ENCODE measurements around the gene PRSS35.
"Not testable (repeated sequence)": the region's sequence is repeated elsewhere in the genome, so short reads cannot be mapped to it uniquely, and the experiment has no call there.

The PRSS35 gene

DNA sequence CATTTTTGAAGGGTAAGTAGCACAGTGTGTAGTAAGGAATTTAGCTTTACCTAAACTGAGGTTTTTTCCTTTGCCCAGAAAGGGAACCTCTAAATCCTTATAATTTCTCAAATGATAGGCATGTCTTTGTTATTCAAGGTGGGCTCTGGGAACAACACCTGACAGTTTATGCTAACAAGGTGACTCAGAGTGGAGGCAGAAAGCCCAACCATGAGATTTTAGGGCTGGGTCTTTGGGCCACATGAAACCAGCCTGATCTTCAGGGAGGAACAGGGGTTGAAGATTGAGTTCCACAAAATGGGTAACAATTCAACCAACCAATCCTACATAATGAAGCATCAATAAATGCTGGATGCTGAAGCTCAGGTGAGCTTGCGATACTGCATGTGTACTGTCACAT, 46.6 kb downstream of the PRSS35 start:
- DNase-seq, result no peak
- TF ChIP-seq, protein P1, sequence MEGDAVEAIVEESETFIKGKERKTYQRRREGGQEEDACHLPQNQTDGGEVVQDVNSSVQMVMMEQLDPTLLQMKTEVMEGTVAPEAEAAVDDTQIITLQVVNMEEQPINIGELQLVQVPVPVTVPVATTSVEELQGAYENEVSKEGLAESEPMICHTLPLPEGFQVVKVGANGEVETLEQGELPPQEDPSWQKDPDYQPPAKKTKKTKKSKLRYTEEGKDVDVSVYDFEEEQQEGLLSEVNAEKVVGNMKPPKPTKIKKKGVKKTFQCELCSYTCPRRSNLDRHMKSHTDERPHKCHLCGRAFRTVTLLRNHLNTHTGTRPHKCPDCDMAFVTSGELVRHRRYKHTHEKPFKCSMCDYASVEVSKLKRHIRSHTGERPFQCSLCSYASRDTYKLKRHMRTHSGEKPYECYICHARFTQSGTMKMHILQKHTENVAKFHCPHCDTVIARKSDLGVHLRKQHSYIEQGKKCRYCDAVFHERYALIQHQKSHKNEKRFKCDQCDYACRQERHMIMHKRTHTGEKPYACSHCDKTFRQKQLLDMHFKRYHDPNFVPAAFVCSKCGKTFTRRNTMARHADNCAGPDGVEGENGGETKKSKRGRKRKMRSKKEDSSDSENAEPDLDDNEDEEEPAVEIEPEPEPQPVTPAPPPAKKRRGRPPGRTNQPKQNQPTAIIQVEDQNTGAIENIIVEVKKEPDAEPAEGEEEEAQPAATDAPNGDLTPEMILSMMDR (IDR thresholded peaks at IDR 0.05; ENCODE audit: low read depth, low read length), result no peak

DNA sequence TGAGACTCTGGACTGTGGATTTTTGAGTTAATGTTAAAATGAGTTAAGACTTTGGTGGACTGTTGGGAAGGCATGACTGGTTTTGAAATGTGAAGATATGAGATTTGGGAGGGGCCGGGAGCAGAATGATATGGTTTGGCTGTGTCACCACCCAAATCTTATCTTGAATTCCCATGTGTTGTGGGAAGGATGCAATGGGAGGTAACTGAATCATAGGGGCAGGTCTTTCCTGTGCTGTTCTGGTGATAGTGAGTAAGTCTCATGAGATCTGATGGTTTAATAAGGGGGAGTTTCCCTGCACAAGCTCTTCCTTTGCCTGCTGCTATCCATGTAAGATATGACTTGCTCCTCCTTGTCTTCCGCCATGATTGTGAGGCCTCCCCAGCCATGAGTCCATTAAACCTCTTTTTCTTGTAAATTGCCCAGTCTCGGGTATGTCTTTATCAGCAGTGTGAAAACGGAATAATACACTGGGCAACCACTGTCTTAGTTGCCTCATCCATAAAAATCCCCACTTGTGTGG, 59.4 kb downstream of the PRSS35 start:
- not testable (repeated sequence) for H3K4me3 ChIP-seq (ENCODE audit: low read depth, low read length); H3K36me3 ChIP-seq; H3K9me3 ChIP-seq; H3K27me3 ChIP-seq; H3K4me1 ChIP-seq; DNase-seq

More for the DNA sequence above, 46.6 kb downstream of the PRSS35 start:
- Histone ChIP-seq H3K27me3 (no peaks in the 10 kb centered on the region), H3K36me3 (no peaks in the 10 kb centered on the region; the same call in 1 of the 2 replicates), H3K9me3 (no peaks in the 10 kb centered on the region), H3K4me3 (ENCODE audit: low read depth, low read length) (no peak overlapping the region), H3K4me1 (no peaks in the 10 kb centered on the region)

DNA sequence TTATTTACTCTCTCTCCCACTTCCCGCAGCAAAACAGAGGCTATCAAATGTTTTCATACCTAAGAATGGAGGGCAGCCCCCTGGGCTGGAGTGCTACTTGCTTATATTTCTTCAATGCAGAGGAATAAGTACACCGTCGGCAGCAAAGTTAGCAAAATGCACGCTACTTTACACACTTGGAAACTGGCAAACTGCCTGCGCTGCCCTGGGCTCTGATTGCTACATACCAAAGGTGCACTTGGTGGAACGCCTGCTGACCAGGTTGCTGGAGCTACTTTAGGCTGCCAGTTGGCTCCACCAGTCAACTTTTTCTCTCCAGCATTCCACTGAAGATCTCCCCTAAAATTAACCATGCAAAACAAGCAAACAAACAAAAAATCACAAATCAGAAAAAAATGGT, 62.4 kb downstream of the PRSS35 start:
- TF ChIP-seq, protein P1 (IDR thresholded peaks at IDR 0.05; ENCODE audit: low read depth, low read length), result no peak
- no peaks in the 10 kb centered on the region for H3K9me3 ChIP-seq
- H3K4me1 ChIP-seq, result 0 out of 2 replicates have a peak, but pooled peaks cover under 1% of the 10 kb centered on the region
- no peak for DNase-seq
- H3K27me3 ChIP-seq, result no peaks in the 10 kb centered on the region
- no peak overlapping the region for H3K4me3 ChIP-seq (ENCODE audit: low read depth, low read length)
- H3K36me3 ChIP-seq, result no peaks in the 10 kb centered on the region; the same call in 1 of the 2 replicates
